ENCODE results near the gene RABGAP1L.

DNA sequence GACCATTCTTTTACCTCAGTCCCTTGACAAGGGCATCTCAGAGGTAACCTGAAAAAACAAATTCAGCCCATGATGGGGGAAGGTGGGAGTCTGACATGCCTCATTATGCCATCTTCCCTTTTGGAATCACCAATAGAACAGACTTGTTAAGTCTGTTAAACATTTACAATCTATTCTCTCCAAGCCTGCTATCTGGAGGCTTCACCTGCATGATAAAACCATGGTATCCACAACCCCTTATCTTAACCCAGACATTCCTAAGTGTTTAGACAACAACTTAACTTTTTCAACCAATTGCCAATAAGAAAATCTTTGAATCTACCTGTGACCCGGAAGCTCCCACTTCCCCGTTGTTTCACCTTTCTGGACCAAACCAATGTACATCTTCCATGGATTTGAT lies 607.4 kb downstream of the RABGAP1L start:
- TF ChIP-seq, protein P1, sequence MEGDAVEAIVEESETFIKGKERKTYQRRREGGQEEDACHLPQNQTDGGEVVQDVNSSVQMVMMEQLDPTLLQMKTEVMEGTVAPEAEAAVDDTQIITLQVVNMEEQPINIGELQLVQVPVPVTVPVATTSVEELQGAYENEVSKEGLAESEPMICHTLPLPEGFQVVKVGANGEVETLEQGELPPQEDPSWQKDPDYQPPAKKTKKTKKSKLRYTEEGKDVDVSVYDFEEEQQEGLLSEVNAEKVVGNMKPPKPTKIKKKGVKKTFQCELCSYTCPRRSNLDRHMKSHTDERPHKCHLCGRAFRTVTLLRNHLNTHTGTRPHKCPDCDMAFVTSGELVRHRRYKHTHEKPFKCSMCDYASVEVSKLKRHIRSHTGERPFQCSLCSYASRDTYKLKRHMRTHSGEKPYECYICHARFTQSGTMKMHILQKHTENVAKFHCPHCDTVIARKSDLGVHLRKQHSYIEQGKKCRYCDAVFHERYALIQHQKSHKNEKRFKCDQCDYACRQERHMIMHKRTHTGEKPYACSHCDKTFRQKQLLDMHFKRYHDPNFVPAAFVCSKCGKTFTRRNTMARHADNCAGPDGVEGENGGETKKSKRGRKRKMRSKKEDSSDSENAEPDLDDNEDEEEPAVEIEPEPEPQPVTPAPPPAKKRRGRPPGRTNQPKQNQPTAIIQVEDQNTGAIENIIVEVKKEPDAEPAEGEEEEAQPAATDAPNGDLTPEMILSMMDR (IDR thresholded peaks at IDR 0.05; ENCODE audit: low read depth, low read length): no peak
- TF ChIP-seq, protein P2, sequence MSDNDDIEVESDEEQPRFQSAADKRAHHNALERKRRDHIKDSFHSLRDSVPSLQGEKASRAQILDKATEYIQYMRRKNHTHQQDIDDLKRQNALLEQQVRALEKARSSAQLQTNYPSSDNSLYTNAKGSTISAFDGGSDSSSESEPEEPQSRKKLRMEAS (IDR thresholded peaks at IDR 0.05; ENCODE audit: low read depth, low read length): no peak
- TF ChIP-seq POLR2A (IDR thresholded peaks at IDR 0.05; ENCODE audit: extremely low read depth, insufficient read length): no peak
- no peak for TF ChIP-seq MYC (IDR thresholded peaks at IDR 0.05; ENCODE audit: low read depth, low read length)
